Measurements from ENCODE around the gene CAMK1D.
"Not testable (repeated sequence)": the region's sequence is repeated elsewhere in the genome, so short reads cannot be mapped to it uniquely, and the experiment has no call there.

Gene CAMK1D

DNA sequence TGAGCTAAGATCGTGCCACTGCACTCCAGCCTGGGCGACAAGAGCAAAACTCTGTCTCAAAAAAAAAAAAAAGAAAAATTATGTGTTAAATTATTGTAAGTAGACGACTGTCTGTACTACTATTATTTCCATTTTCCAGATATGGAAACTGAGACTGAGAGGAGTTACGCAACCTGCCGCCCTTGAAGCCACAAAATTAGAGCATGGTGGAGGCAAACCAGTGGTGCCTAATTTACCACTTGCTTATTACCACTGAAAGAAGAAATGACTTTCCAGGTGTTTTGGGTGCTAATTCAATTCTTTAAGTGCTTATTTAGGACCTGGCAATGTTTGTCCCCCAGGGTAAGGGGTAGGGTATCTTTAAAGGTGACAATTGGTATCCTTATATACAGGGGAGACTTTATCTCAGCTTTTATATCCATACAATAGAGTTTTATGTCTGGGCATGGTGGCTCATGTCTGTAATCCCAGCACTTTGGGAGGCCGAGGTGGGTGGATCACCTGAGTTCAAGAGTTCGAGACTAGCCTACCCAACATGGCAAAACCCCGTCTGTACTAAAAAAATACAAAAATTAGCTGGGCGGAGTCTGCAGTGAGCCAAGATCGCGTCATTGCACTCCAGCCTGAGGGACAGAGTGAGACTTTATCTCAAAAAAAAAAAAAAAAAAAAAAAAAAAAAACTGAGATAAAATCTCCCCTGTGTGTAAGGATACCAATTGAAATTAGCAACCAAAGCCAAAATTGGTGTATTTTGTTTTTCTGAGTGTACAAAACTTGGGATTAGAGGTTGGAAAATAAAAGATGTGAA is 16.6 kb upstream of the CAMK1D start:
- H3K4me3 ChIP-seq (ENCODE audit: low read depth in 1 of 2, low read length in 2 of 2), result no peak overlapping the region
- no peaks in the 10 kb centered on the region for H3K27me3 ChIP-seq (ENCODE audit: insufficient read depth, low read length, poor library complexity)
- no peaks in the 10 kb centered on the region for H3K36me3 ChIP-seq (ENCODE audit: insufficient read depth, low read length)
- no peak for ATAC-seq (ENCODE audit: insufficient read depth, low read depth)
- H3K4me2 ChIP-seq (ENCODE audit: insufficient read depth, low read length), result no peak overlapping the region
- H3K79me2 ChIP-seq (ENCODE audit: insufficient read depth, low read length), result no peaks in the 10 kb centered on the region
- H4K20me1 ChIP-seq (ENCODE audit: insufficient read depth, low read length), result no peaks in the 10 kb centered on the region
- no peak overlapping the region for H3K27ac ChIP-seq (ENCODE audit: low read length)
- DNase-seq, result no peak
- no peak overlapping the region for H3K9ac ChIP-seq (ENCODE audit: low read depth, low read length)
- no peaks in the 10 kb centered on the region for H3K4me1 ChIP-seq (ENCODE audit: insufficient read depth, low read length)
- H2AFZ ChIP-seq (ENCODE audit: low read depth, low read length), result no peak overlapping the region
- TF ChIP-seq, protein P1, sequence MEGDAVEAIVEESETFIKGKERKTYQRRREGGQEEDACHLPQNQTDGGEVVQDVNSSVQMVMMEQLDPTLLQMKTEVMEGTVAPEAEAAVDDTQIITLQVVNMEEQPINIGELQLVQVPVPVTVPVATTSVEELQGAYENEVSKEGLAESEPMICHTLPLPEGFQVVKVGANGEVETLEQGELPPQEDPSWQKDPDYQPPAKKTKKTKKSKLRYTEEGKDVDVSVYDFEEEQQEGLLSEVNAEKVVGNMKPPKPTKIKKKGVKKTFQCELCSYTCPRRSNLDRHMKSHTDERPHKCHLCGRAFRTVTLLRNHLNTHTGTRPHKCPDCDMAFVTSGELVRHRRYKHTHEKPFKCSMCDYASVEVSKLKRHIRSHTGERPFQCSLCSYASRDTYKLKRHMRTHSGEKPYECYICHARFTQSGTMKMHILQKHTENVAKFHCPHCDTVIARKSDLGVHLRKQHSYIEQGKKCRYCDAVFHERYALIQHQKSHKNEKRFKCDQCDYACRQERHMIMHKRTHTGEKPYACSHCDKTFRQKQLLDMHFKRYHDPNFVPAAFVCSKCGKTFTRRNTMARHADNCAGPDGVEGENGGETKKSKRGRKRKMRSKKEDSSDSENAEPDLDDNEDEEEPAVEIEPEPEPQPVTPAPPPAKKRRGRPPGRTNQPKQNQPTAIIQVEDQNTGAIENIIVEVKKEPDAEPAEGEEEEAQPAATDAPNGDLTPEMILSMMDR (IDR thresholded peaks at IDR 0.05; ENCODE audit: borderline replicate concordance, extremely low read depth, low read length, poor library complexity, severe bottlenecking), result no peak
- no peak for TF ChIP-seq EZH2 (IDR thresholded peaks at IDR 0.05; ENCODE audit: borderline replicate concordance, low read depth, low read length, severe bottlenecking)
- no peaks in the 10 kb centered on the region for H3K9me3 ChIP-seq (ENCODE audit: insufficient read depth, low read length, severe bottlenecking)

DNA sequence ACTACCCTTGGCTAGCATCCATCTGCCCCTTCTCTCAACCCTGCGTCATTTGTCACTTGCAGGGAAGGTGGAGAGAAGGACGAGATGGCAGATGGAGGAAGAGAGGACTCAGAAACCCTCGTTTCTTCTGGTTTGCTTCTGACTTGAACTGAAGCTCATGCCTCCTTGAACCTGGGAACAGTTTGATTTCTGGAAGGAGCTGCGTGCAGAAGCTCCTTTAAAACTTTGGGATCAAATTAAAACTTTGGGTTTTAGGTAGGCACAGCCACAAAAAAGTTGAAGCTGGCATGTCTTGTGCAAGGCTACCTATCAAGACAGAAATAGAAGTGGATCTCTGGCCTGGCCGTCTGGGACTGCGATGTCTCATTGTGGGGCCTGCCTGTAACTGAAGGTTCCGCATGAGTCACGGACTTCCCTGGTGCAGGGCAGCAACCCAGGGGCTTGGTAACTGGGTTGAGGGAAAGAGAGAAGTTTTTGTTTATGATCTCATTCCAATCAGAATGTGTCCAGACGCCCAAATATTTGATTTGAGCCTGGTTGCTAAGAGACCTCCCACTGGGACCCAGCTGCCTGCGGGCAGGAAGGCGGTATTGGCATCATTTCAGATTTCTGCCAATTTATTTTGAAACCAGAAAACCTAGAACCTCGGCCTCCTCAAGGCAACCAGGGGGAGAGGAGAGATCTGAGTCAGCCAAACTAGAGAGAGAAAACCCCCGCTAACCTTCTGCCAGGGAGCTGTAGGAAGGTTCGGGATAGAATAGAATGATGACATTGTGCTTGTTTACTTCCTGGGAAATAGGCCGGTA is 15.8 kb upstream of the CAMK1D start:
- Histone ChIP-seq H3K9ac (ENCODE audit: low read depth, low read length) (no peak overlapping the region), H3K79me2 (ENCODE audit: insufficient read depth, low read length) (no peaks in the 10 kb centered on the region), H3K4me2 (ENCODE audit: insufficient read depth, low read length) (no peak overlapping the region), H3K36me3 (ENCODE audit: insufficient read depth, low read length) (no peaks in the 10 kb centered on the region), H3K9me3 (ENCODE audit: insufficient read depth, low read length, severe bottlenecking) (no peaks in the 10 kb centered on the region), H2AFZ (ENCODE audit: low read depth, low read length) (no peak overlapping the region), H3K4me3 (ENCODE audit: low read depth in 1 of 2, low read length in 2 of 2) (no peak overlapping the region), H4K20me1 (ENCODE audit: insufficient read depth, low read length) (no peaks in the 10 kb centered on the region), H3K27me3 (ENCODE audit: insufficient read depth, low read length, poor library complexity) (no peaks in the 10 kb centered on the region), H3K27ac (ENCODE audit: low read length) (no peak overlapping the region), H3K4me1 (ENCODE audit: insufficient read depth, low read length) (no peaks in the 10 kb centered on the region)
- ATAC-seq (ENCODE audit: insufficient read depth, low read depth), result no peak
- no peak for TF ChIP-seq EZH2 (IDR thresholded peaks at IDR 0.05; ENCODE audit: borderline replicate concordance, low read depth, low read length, severe bottlenecking)
- TF ChIP-seq, protein P1 (IDR thresholded peaks at IDR 0.05; ENCODE audit: borderline replicate concordance, extremely low read depth, low read length, poor library complexity, severe bottlenecking), result no peak
- DNase-seq, result no peak

DNA sequence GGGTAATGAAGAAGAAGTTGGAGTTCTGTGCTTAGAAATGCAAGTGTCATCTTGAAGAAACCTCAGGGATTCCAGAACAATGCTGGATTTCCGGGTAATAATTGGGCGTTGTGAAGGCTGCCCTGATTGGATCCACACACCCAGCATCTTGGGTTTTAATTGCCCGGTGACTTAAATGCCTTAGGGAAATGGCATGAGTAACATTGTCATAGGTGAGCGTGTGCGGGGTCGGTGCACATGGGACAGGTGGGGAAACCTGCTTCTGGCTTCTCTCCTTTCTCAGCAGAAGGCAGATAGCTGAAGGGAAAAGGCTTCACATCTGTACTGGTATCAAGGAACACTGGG is 15.2 kb upstream of the CAMK1D start:
- no peaks in the 10 kb centered on the region for H4K20me1 ChIP-seq (ENCODE audit: insufficient read depth, low read length)
- H3K79me2 ChIP-seq (ENCODE audit: insufficient read depth, low read length), result no peaks in the 10 kb centered on the region
- H3K4me1 ChIP-seq (ENCODE audit: insufficient read depth, low read length), result no peaks in the 10 kb centered on the region
- H3K27me3 ChIP-seq (ENCODE audit: insufficient read depth, low read length, poor library complexity), result no peaks in the 10 kb centered on the region
- no peak overlapping the region for H3K4me3 ChIP-seq (ENCODE audit: low read depth in 1 of 2, low read length in 2 of 2)
- no peak overlapping the region for H3K9ac ChIP-seq (ENCODE audit: low read depth, low read length)
- no peaks in the 10 kb centered on the region for H3K9me3 ChIP-seq (ENCODE audit: insufficient read depth, low read length, severe bottlenecking)
- no peak for ATAC-seq (ENCODE audit: insufficient read depth, low read depth)
- H3K36me3 ChIP-seq (ENCODE audit: insufficient read depth, low read length), result no peaks in the 10 kb centered on the region
- no peak overlapping the region for H3K27ac ChIP-seq (ENCODE audit: low read length)
- no peak overlapping the region for H3K4me2 ChIP-seq (ENCODE audit: insufficient read depth, low read length)
- no peak overlapping the region for H2AFZ ChIP-seq (ENCODE audit: low read depth, low read length)
- no peak for DNase-seq
- TF ChIP-seq, protein P1 (IDR thresholded peaks at IDR 0.05; ENCODE audit: borderline replicate concordance, extremely low read depth, low read length, poor library complexity, severe bottlenecking), result no peak
- no peak for TF ChIP-seq EZH2 (IDR thresholded peaks at IDR 0.05; ENCODE audit: borderline replicate concordance, low read depth, low read length, severe bottlenecking)

DNA sequence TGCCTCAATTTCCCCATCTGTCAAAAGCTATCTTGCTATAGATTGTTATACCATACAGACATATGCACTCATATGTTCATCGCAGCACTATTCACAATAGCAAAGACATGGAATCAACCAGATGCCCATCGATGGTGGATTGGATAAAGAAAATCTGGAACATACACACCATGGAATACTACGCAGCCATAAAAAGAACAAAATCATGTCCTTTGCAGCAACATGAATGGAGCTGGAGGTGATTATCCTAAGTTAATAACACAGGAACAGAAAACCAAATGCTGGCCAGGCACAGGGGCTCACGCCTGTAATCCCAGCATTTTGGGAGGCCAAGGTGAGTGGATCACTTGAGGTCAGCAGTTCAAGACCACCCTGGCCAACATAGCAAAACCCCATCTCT is 14.2 kb upstream of the CAMK1D start:
- not testable (repeated sequence) for H3K9ac ChIP-seq (ENCODE audit: low read depth, low read length); H2AFZ ChIP-seq (ENCODE audit: low read depth, low read length); H3K36me3 ChIP-seq (ENCODE audit: insufficient read depth, low read length); H3K27me3 ChIP-seq (ENCODE audit: insufficient read depth, low read length, poor library complexity); H3K27ac ChIP-seq (ENCODE audit: low read length); H4K20me1 ChIP-seq (ENCODE audit: insufficient read depth, low read length); H3K4me1 ChIP-seq (ENCODE audit: insufficient read depth, low read length); DNase-seq; H3K79me2 ChIP-seq (ENCODE audit: insufficient read depth, low read length); H3K9me3 ChIP-seq (ENCODE audit: insufficient read depth, low read length, severe bottlenecking); H3K4me3 ChIP-seq (ENCODE audit: low read depth in 1 of 2, low read length in 2 of 2); ATAC-seq (ENCODE audit: insufficient read depth, low read depth); H3K4me2 ChIP-seq (ENCODE audit: insufficient read depth, low read length)

Measured in DND-41 (cell line).